IMR-90 (cell line): ENCODE results near the gene DPP6. TPM values are rescaled to one million over a fixed set of nuclear protein-coding genes. Genes with fewer than 3 reads are reported as not detected.

ENCODE experiments used
- ATAC-seq: fragments of 200-7000 bp; cut with Tn5 transposase; 2 replicates; pipeline ENCODE4 v1.9.1; 2020; ENCODE audit warnings: low read depth, mild to moderate bottlenecking, moderate library complexity
- BruUV-seq: library from RNA; stranded (reverse); fragments of 400-500 nt; replicated peaks from 2 replicates; lab custom pipeline; 2021; lab: Mats Ljungman, UMichigan
- CTCF ChIA-PET: fragments of 300-600 bp; formaldehyde crosslinking; extraction: SDS; loops from one replicate; lab custom pipeline; 2021; ENCODE audit warnings: antibody characterized with exemption; lab: Yijun Ruan, JAX
- POLR2A ChIA-PET: fragments of 300-600 bp; sonication (Branson Sonifier 250); formaldehyde crosslinking; loops from one replicate; lab custom pipeline; 2022; ENCODE audit warnings: antibody characterized with exemption; ENCODE audit not compliant: unreplicated experiment; lab: Charles Lee
- DNase-seq: peaks from one replicate; pipeline ENCODE4 v3.0.0; 2013
- H2AFZ ChIP-seq: replicated peaks from 2 replicates; pipeline ENCODE3; 2013; ENCODE audit warnings: low read length, mild to moderate bottlenecking; ENCODE audit not compliant: poor library complexity
- H2AK5ac ChIP-seq: 2 replicates; pipeline ENCODE4 v1.6.1; 2013; ENCODE audit warnings: low read depth, low read length, inconsistent platforms
- H2AK9ac ChIP-seq: replicated peaks from 2 replicates; pipeline ENCODE3; 2013; ENCODE audit warnings: mild to moderate bottlenecking, low read depth, low read length, moderate library complexity; ENCODE audit not compliant: poor library complexity
- H2BK120ac ChIP-seq: 2 replicates; pipeline ENCODE4 v1.6.1; 2013; ENCODE audit warnings: low read depth, low read length, inconsistent platforms
- H2BK15ac ChIP-seq: 3 replicates; pipeline ENCODE4 v1.6.1; 2013; ENCODE audit warnings: low read depth, low read length, inconsistent platforms
- H2BK20ac ChIP-seq: 2 replicates; pipeline ENCODE4 v1.6.1; 2013; ENCODE audit warnings: low read depth, mild to moderate bottlenecking, inconsistent platforms, low read length, moderate library complexity
- H2BK5ac ChIP-seq: 2 replicates; pipeline ENCODE4 v1.6.1; 2013; ENCODE audit warnings: mild to moderate bottlenecking, low read depth, low read length, inconsistent platforms; ENCODE audit not compliant: poor library complexity, severe bottlenecking
- H3K14ac ChIP-seq: replicated peaks from 2 replicates; pipeline ENCODE4 v1.6.1; 2013; ENCODE audit warnings: low read depth, low read length, inconsistent platforms
- H3K18ac ChIP-seq: 2 replicates; pipeline ENCODE4 v1.6.1; 2013; ENCODE audit warnings: low read depth, low read length, control low read depth
- H3K23ac ChIP-seq: 2 replicates; pipeline ENCODE4 v1.6.1; 2013; ENCODE audit warnings: low read depth, low read length, inconsistent platforms
- H3K27ac ChIP-seq: 2 replicates; pipeline ENCODE4 v1.5.1; 2013; ENCODE audit warnings: mild to moderate bottlenecking, control low read depth, low read length; ENCODE audit not compliant: insufficient read depth
- H3K27me3 ChIP-seq: 2 replicates; pipeline ENCODE4 v1.6.1; 2013; ENCODE audit warnings: low read length; ENCODE audit not compliant: control insufficient read depth, insufficient read depth
- H3K36me3 ChIP-seq: 2 replicates; pipeline ENCODE4 v1.6.1; 2013; ENCODE audit warnings: low read length, mixed read lengths; ENCODE audit not compliant: control insufficient read depth, insufficient read depth
- H3K4ac ChIP-seq: 2 replicates; pipeline ENCODE4 v1.6.1; 2013; ENCODE audit warnings: low read depth, low read length, inconsistent platforms
- H3K4me1 ChIP-seq: 2 replicates; pipeline ENCODE4 v1.6.1; 2013; ENCODE audit warnings: low read length, mixed read lengths; ENCODE audit not compliant: control insufficient read depth, insufficient read depth
- H3K4me2 ChIP-seq: 2 replicates; pipeline ENCODE4 v1.6.1; 2013; ENCODE audit warnings: low read depth, mild to moderate bottlenecking, control low read depth, low read length, moderate library complexity
- H3K4me3 ChIP-seq: 2 replicates; pipeline ENCODE4 v1.5.1; 2013; ENCODE audit warnings: low read depth, mild to moderate bottlenecking, control low read depth, low read length, moderate library complexity; ENCODE audit not compliant: insufficient read depth
- H3K56ac ChIP-seq: 2 replicates; pipeline ENCODE4 v1.6.1; 2013; ENCODE audit warnings: low read length, inconsistent platforms; ENCODE audit not compliant: insufficient read depth; ENCODE audit errors: extremely low read depth
- H3K79me1 ChIP-seq, 2 experiments: 2 replicates each; pipeline ENCODE4 v1.6.1; 2013; ENCODE audit warnings: low read length in 2 of 2, inconsistent platforms in 1 of 2, low read depth in 1 of 2
- H3K9ac ChIP-seq: 2 replicates; pipeline ENCODE4 v1.6.1; 2013; ENCODE audit warnings: low read depth, low read length, control low read depth
- H3K9me1 ChIP-seq: 2 replicates; pipeline ENCODE4 v1.6.1; 2013; ENCODE audit warnings: low read length, inconsistent platforms; ENCODE audit not compliant: insufficient read depth
- H3K9me3 ChIP-seq: 2 replicates; pipeline ENCODE4 v1.6.1; 2013; ENCODE audit warnings: low read length; ENCODE audit not compliant: control insufficient read depth, insufficient read depth
- H4K20me1 ChIP-seq: 2 replicates; pipeline ENCODE4 v1.6.1; 2013; ENCODE audit warnings: low read length, inconsistent platforms; ENCODE audit not compliant: insufficient read depth
- H4K5ac ChIP-seq: 2 replicates; pipeline ENCODE4 v1.6.1; 2013; ENCODE audit warnings: mild to moderate bottlenecking, low read depth, low read length, control low read depth
- H4K8ac ChIP-seq, 2 experiments: 2 replicates each; pipeline ENCODE4 v1.6.1; 2013; ENCODE audit warnings: low read depth in 2 of 2, low read length in 2 of 2, control low read depth in 1 of 2, inconsistent platforms in 1 of 2
- H4K91ac ChIP-seq: 2 replicates; pipeline ENCODE4 v1.6.1; 2013; ENCODE audit warnings: low read depth, low read length, inconsistent platforms; ENCODE audit not compliant: insufficient read depth
- CEBPB ChIP-seq: IDR thresholded peaks from 2 replicates; pipeline ENCODE4 v1.6.1; 2012; ENCODE audit warnings: low read depth, low read length, improper control_type of control experiment
- CHD1 ChIP-seq: IDR thresholded peaks from 2 replicates; pipeline ENCODE4 v1.6.1; 2012; ENCODE audit warnings: low read depth, low read length, improper control_type of control experiment
- FOS ChIP-seq: fragments of 150-350 bp; IDR thresholded peaks from 2 replicates; pipeline ENCODE4 v1.6.1; 2016; ENCODE audit warnings: low read depth, low read length
- MAZ ChIP-seq: IDR thresholded peaks from 2 replicates; pipeline ENCODE4 v1.6.1; 2012; ENCODE audit warnings: low read depth, mild to moderate bottlenecking, low read length, improper control_type of control experiment, moderate library complexity, borderline replicate concordance
- MXI1 ChIP-seq: IDR thresholded peaks from 2 replicates; pipeline ENCODE4 v1.6.1; 2012; ENCODE audit warnings: low read depth, mild to moderate bottlenecking, low read length, moderate library complexity, borderline replicate concordance
- RAD21 ChIP-seq: IDR thresholded peaks from 2 replicates; pipeline ENCODE4 v1.6.1; 2012; ENCODE audit warnings: low read length, improper control_type of control experiment
- RCOR1 ChIP-seq: IDR thresholded peaks from 2 replicates; pipeline ENCODE4 v1.6.1; 2012; ENCODE audit warnings: mild to moderate bottlenecking, low read length, improper control_type of control experiment; ENCODE audit not compliant: insufficient replicate concordance
- RFX5 ChIP-seq: IDR thresholded peaks from 2 replicates; pipeline ENCODE4 v1.8.0; 2012; ENCODE audit warnings: low read depth, mild to moderate bottlenecking, low read length, moderate library complexity
- WGBS, 2 experiments: methylation state at CpG; one replicate each; pipeline versions ENCODE4 v1.1.5 to v1.1.7; 2013; ENCODE audit warnings: missing lambda C conversion rate in 2 of 2; ENCODE audit not compliant: insufficient read length in 1 of 2; ENCODE audit errors: extremely low coverage in 2 of 2; 5-methylcytosine and 5-hydroxymethylcytosine counted together
- dilution Hi-C: fragments of 300-500 bp; cut with HindIII; formaldehyde crosslinking; loops from one replicate; pipeline ENCODE4 v1.14.3; 2018; ENCODE audit warnings: low sequenced_read_pairs; ENCODE audit not compliant: unreplicated experiment
- in situ Hi-C: fragments of 300-500 bp; cut with MboI; formaldehyde crosslinking; loops from 3 replicates; pipeline ENCODE4 v1.14.3; 2019; ENCODE audit warnings: low sequenced_read_pairs, inconsistent platforms, mixed read lengths
- intact Hi-C: fragments of 100-400 bp; cut with micrococcal nuclease; formaldehyde crosslinking; loops from 2 replicates; pipeline ENCODE4 v1.10.0; 2022
- polyA plus RNA-seq, 3 experiments: library from polyadenylated mRNA; depleted of rRNA; stranded (reverse); fragments of >200 nt; gene quantifications; 2 replicates each; pipeline ENCODE4 v1.2.3, GENCODE V29; 2012; ENCODE audit warnings: low replicate concordance in 1 of 3
- total RNA-seq: library from RNA; depleted of rRNA; stranded (reverse); fragments of >200 nt; gene quantifications from 2 replicates; pipeline ENCODE4 v1.2.3, GENCODE V29; 2012
- TF ChIP-seq, protein P1 (sequence below): conservative IDR thresholded peaks from 2 replicates; pipeline ENCODE4 v1.5.1; 2012; ENCODE audit warnings: mild to moderate bottlenecking, low read depth, low read length, improper control_type of control experiment
- TF ChIP-seq, protein P2 (sequence below): fragments of 150-350 bp; IDR thresholded peaks from 2 replicates; pipeline ENCODE4 v1.6.1; 2017; ENCODE audit warnings: mild to moderate bottlenecking, antibody characterized with exemption, low read length, low read depth

Gene DPP6
- total and polyA plus RNA-seq, 2 of the 4 experiments (the other 2 are of a cell fraction) = not detected

DNA sequence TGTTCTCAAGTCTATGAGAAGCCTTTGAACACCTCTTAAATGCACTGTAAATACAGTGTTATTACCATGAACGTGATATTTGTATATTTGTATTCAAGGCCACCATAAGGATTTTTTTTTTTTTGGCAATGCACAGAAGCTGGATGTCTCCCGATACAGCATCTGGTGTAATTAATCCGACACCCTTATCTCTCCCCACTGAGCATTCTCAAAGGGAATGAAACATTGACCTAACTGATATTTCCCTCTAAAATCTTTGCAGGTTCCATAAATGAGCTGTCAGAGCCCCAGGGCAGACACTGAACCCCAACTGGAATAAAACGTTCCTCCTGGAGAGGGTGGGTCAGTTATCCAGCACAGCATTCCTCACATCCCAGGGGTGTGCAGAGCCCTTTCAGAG is 634.1 kb downstream of the DPP6 start:
- TF ChIP-seq MAZ (no peak), RCOR1 (no peak), RAD21 (no peak), CHD1 (no peak), FOS (no peak), RFX5 (no peak), MXI1 (no peak), CEBPB (no peak)
- TF ChIP-seq, protein P1, sequence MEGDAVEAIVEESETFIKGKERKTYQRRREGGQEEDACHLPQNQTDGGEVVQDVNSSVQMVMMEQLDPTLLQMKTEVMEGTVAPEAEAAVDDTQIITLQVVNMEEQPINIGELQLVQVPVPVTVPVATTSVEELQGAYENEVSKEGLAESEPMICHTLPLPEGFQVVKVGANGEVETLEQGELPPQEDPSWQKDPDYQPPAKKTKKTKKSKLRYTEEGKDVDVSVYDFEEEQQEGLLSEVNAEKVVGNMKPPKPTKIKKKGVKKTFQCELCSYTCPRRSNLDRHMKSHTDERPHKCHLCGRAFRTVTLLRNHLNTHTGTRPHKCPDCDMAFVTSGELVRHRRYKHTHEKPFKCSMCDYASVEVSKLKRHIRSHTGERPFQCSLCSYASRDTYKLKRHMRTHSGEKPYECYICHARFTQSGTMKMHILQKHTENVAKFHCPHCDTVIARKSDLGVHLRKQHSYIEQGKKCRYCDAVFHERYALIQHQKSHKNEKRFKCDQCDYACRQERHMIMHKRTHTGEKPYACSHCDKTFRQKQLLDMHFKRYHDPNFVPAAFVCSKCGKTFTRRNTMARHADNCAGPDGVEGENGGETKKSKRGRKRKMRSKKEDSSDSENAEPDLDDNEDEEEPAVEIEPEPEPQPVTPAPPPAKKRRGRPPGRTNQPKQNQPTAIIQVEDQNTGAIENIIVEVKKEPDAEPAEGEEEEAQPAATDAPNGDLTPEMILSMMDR = no peak
- TF ChIP-seq, protein P2, sequence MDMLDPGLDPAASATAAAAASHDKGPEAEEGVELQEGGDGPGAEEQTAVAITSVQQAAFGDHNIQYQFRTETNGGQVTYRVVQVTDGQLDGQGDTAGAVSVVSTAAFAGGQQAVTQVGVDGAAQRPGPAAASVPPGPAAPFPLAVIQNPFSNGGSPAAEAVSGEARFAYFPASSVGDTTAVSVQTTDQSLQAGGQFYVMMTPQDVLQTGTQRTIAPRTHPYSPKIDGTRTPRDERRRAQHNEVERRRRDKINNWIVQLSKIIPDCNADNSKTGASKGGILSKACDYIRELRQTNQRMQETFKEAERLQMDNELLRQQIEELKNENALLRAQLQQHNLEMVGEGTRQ = no peak
- Histone ChIP-seq H4K5ac (no peak overlapping the region), H2BK5ac (no peak overlapping the region), H3K9me1 (no peaks in the 10 kb centered on the region), H3K14ac (no peak overlapping the region), H2AFZ (no peak overlapping the region), H4K8ac (no peak overlapping the region), H3K23ac (no peak overlapping the region), H2AK5ac (no peak overlapping the region), H2BK120ac (no peak overlapping the region), H2BK20ac (no peak overlapping the region), H3K4me1 (no peaks in the 10 kb centered on the region), H3K36me3 (no peaks in the 10 kb centered on the region), H3K4ac (no peak overlapping the region), H3K9ac (no peak overlapping the region), H3K4me3 (no peak overlapping the region), H4K20me1 (no peaks in the 10 kb centered on the region), H2BK15ac (no peak overlapping the region), H3K79me1 (no peaks in the 10 kb centered on the region), H3K27ac (no peak overlapping the region), H4K91ac (no peak overlapping the region), H3K18ac (no peak overlapping the region), H3K27me3 (no peaks in the 10 kb centered on the region), H3K56ac (no peak overlapping the region), H2AK9ac (no peak overlapping the region), H3K4me2 (no peak overlapping the region), H3K9me3 (peaks cover 21% of the 10 kb centered on the region)
- intact Hi-C loops = no loop called here
- no peak for ATAC-seq
- POLR2A ChIA-PET = no interaction called here
- no CpG with 5 or more reads among the region's 4 CpGs for WGBS, 2 experiments
- CTCF ChIA-PET = no interaction called here
- dilution Hi-C loops = no loop called here
- no peak for DNase-seq
- no TSS peak for BruUV-seq
- in situ Hi-C loops = no loop called here
